Smooth muscle cell (in vitro differentiated cells): ENCODE data around the gene CAMK1. TPM values are rescaled to one million over a fixed set of nuclear protein-coding genes. Genes with fewer than 3 reads are reported as not detected.
"Not testable (repeated sequence)": the region's sequence is repeated elsewhere in the genome, so short reads cannot be mapped to it uniquely, and the experiment has no call there.

Experiments used
- DNase-seq: peaks from one replicate; lab custom pipeline; 2025; ENCODE audit not compliant: unreplicated experiment; lab: John Stamatoyannopoulos, UW
- H2AFZ ChIP-seq: fragments of 200-600 bp; sonication (generic); 2 replicates; pipeline ENCODE4 v1.6.0; 2016; ENCODE audit warnings: antibody characterized with exemption, low read depth, mild to moderate bottlenecking
- H3F3A ChIP-seq: fragments of 200-600 bp; sonication (generic); 2 replicates; pipeline ENCODE4 v1.6.0; 2017; ENCODE audit warnings: antibody characterized with exemption, low read depth
- H3K27ac ChIP-seq: fragments of 200-600 bp; sonication (generic); 2 replicates; pipeline ENCODE4 v1.5.1; 2016; ENCODE audit warnings: low read depth, mild to moderate bottlenecking
- H3K27me3 ChIP-seq: fragments of 200-600 bp; sonication (generic); 2 replicates; pipeline ENCODE4 v1.6.1; 2016; ENCODE audit warnings: low read depth, mild to moderate bottlenecking
- H3K36me3 ChIP-seq: fragments of 200-600 bp; sonication (generic); 2 replicates; pipeline ENCODE4 v1.5.1; 2016; ENCODE audit warnings: low read depth
- H3K4me1 ChIP-seq: fragments of 200-600 bp; sonication (generic); 2 replicates; pipeline ENCODE4 v1.5.1; 2016; ENCODE audit warnings: low read depth
- H3K4me2 ChIP-seq: fragments of 200-600 bp; sonication (generic); 2 replicates; pipeline ENCODE4 v1.6.0; 2016; ENCODE audit warnings: mild to moderate bottlenecking
- H3K4me3 ChIP-seq: fragments of 200-600 bp; sonication (generic); 2 replicates; pipeline ENCODE4 v1.5.1; 2016; ENCODE audit warnings: mild to moderate bottlenecking
- H3K79me2 ChIP-seq: fragments of 200-600 bp; sonication (generic); 2 replicates; pipeline ENCODE4 v1.6.0; 2016; ENCODE audit warnings: low read depth, mild to moderate bottlenecking
- H3K9ac ChIP-seq: fragments of 200-600 bp; sonication (generic); 2 replicates; pipeline ENCODE4 v1.6.0; 2016; ENCODE audit warnings: low read depth
- H3K9me3 ChIP-seq: fragments of 200-600 bp; sonication (generic); replicated peaks from 2 replicates; pipeline ENCODE4 v1.5.1; 2016; ENCODE audit warnings: low read depth
- H4K20me1 ChIP-seq: fragments of 200-600 bp; sonication (generic); 2 replicates; pipeline ENCODE4 v1.6.0; 2016; ENCODE audit warnings: low read depth
- CTCF ChIP-seq: fragments of 200-600 bp; sonication (generic); IDR thresholded peaks from 2 replicates; pipeline ENCODE4 v1.5.1; 2017; ENCODE audit warnings: borderline replicate concordance, mild to moderate bottlenecking, antibody characterized with exemption; ENCODE audit not compliant: insufficient read depth, poor library complexity, severe bottlenecking
- WGBS: methylation state at CpG from one replicate; pipeline ENCODE4 v1.1.7; 2016; ENCODE audit warnings: low lambda C conversion rate; 5-methylcytosine and 5-hydroxymethylcytosine counted together
- polyA plus RNA-seq: library from polyadenylated mRNA; unstranded; fragments of >200 nt; fragmentation: Nextera tagmentation; extraction: Ambion mirVana; gene quantifications from 2 replicates; pipeline ENCODE4 v1.2.1, GENCODE V29; 2016
- total RNA-seq: library from RNA; depleted of rRNA; stranded (reverse); fragments of >200 nt; gene quantifications from 2 replicates; pipeline ENCODE4 v1.2.3, GENCODE V29; 2014

CAMK1 gene
- total and polyA plus RNA-seq, 2 experiments from 2014 or later, result 6.3 to 6.4 TPM

GRCh38 chr3:9776896-9777693 is 7.3 kb upstream of the CAMK1 start:
- 85% methylated on average over 5 of the region's 5 CpGs for WGBS
- TF ChIP-seq CTCF, result no peak
- H3K9ac ChIP-seq, result no peak overlapping the region
- no peaks in the 10 kb centered on the region for H3K36me3 ChIP-seq
- no peaks in the 10 kb centered on the region for H3K27me3 ChIP-seq
- peaks cover 7% of the 10 kb centered on the region for H4K20me1 ChIP-seq
- H3K4me2 ChIP-seq, result no peak overlapping the region
- no peak overlapping the region for H3K27ac ChIP-seq
- H3F3A ChIP-seq, result no peaks in the 10 kb centered on the region
- H3K9me3 ChIP-seq, result no peaks in the 10 kb centered on the region
- no peaks in the 10 kb centered on the region for H3K79me2 ChIP-seq
- no peak for DNase-seq
- no peak overlapping the region for H3K4me3 ChIP-seq
- no peak overlapping the region for H2AFZ ChIP-seq
- H3K4me1 ChIP-seq, result no peaks in the 10 kb centered on the region

GRCh38 chr3:9771007-9771406 is 1.3 kb upstream of the CAMK1 start:
- not testable (repeated sequence) for H3K9ac ChIP-seq, H3K4me2 ChIP-seq, H2AFZ ChIP-seq, H3K4me3 ChIP-seq, H3K27me3 ChIP-seq, H3F3A ChIP-seq, DNase-seq, H3K4me1 ChIP-seq, H4K20me1 ChIP-seq, H3K27ac ChIP-seq, H3K9me3 ChIP-seq, H3K79me2 ChIP-seq, H3K36me3 ChIP-seq
- WGBS, result 100% methylated on average over 2 of the region's 2 CpGs

- no peak for TF ChIP-seq CTCF
- peaks cover 4% of the 10 kb centered on the region for H3K4me1 ChIP-seq
- no peaks in the 10 kb centered on the region for H3K79me2 ChIP-seq
- H3K9me3 ChIP-seq, result no peaks in the 10 kb centered on the region
- no peak overlapping the region for H3K27ac ChIP-seq
- no peak for DNase-seq
- no peaks in the 10 kb centered on the region for H4K20me1 ChIP-seq
- peak overlapping the region; percentile 54 for H3K9ac ChIP-seq
- no peaks in the 10 kb centered on the region for H3K36me3 ChIP-seq
- peak overlapping the region; percentile 56 for H3K4me3 ChIP-seq
- H2AFZ ChIP-seq, result no peak overlapping the region
- peak overlapping the region; percentile 87 for H3K4me2 ChIP-seq
- H3F3A ChIP-seq, result no peaks in the 10 kb centered on the region
- H3K27me3 ChIP-seq, result no peaks in the 10 kb centered on the region
- WGBS, result 65% methylated on average over 12 of the region's 15 CpGs
Observed at GRCh38 chr3:9770276-9770812, 597 bp upstream of the CAMK1 start.

DNA sequence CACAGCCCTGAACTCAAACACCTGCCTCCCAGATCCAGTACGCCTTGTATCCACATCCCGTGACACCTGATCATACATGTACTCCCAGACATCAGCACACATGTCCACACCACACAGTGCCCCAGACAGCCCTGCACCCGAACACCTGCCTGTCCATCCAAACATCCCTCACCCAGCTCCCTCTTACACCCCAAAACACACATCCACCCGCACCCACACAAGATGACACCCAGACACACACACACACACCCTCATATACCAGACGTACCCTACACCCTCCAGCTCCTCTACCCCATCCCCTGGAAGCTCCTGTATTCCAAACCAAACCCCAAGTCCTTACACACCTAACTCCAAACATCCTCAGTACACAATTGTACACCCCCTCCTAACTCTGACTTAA is 735 bp downstream of the CAMK1 start:
- no peak for DNase-seq
- Histone ChIP-seq H4K20me1 (no peaks in the 10 kb centered on the region), H3K27ac (no peak overlapping the region), H3F3A (no peaks in the 10 kb centered on the region), H3K36me3 (no peaks in the 10 kb centered on the region), H3K4me1 (peaks cover 4% of the 10 kb centered on the region), H3K27me3 (no peaks in the 10 kb centered on the region), H3K79me2 (no peaks in the 10 kb centered on the region), H3K9ac (peak overlapping the region; percentile 47), H3K4me3 (peak overlapping the region; percentile 56), H3K4me2 (peak overlapping the region; percentile 87), H3K9me3 (no peaks in the 10 kb centered on the region), H2AFZ (no peak overlapping the region)
- TF ChIP-seq CTCF, result no peak
- 90% methylated on average over 5 of the region's 5 CpGs for WGBS
